Activated naive CD8-positive, alpha-beta T cell (primary cell): ENCODE data around the gene COG3.
A peak's percentile ranks its signal among the peaks of the same experiment; 100 is the strongest.

Experiments used
- H3K27ac Mint-ChIP-seq: one replicate; pipeline ENCODE4 v1.8.0; 2021; ENCODE audit warnings: mixed read lengths
- H3K27me3 Mint-ChIP-seq: one replicate; pipeline ENCODE4 v1.8.0; 2021; ENCODE audit warnings: mixed read lengths
- H3K36me3 Mint-ChIP-seq: one replicate; pipeline ENCODE4 v1.8.0; 2021; ENCODE audit warnings: mixed read lengths
- H3K4me1 Mint-ChIP-seq: one replicate; pipeline ENCODE4 v1.8.0; 2021; ENCODE audit warnings: low read depth, mixed read lengths
- H3K4me3 Mint-ChIP-seq: one replicate; pipeline ENCODE4 v1.8.0; 2021; ENCODE audit warnings: mild to moderate bottlenecking, mixed read lengths
- H3K9me3 Mint-ChIP-seq: one replicate; pipeline ENCODE4 v1.8.0; 2021; ENCODE audit warnings: low read depth, mixed read lengths

COG3 gene

GRCh38 chr13:45472171-45472705, 7.5 kb downstream of the COG3 start:
- H3K4me1 Mint-ChIP-seq = peaks cover 68% of the 10 kb centered on the region
- H3K4me3 Mint-ChIP-seq = no peak overlapping the region
- H3K36me3 Mint-ChIP-seq = peaks cover 10% of the 10 kb centered on the region
- H3K9me3 Mint-ChIP-seq = no peaks in the 10 kb centered on the region
- H3K27ac Mint-ChIP-seq = no peak overlapping the region
- no peaks in the 10 kb centered on the region for H3K27me3 Mint-ChIP-seq

DNA sequence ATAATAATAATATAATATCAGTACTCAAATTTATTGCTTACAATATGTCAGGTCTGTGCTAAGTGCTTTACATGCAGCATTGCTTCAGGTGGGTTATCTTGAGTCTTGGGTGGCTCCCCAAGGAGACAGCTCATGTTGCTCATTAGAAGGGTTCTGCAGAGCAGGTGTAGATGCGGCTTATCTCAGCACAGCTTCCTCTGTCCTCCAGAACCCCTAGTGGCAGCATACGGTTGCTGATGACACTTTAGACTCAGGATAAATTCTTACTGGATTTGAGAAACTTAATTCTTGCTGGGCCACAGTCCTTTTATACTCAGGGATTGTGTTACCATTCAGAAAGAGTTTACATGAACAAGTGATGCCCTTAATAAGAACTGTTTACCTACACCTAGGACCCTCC, 8.9 kb downstream of the COG3 start:
- Mint-ChIP-seq H3K27me3 (no peaks in the 10 kb centered on the region), H3K27ac (no peak overlapping the region), H3K36me3 (peaks cover 10% of the 10 kb centered on the region), H3K4me3 (no peak overlapping the region), H3K4me1 (peaks cover 56% of the 10 kb centered on the region), H3K9me3 (no peaks in the 10 kb centered on the region)

DNA sequence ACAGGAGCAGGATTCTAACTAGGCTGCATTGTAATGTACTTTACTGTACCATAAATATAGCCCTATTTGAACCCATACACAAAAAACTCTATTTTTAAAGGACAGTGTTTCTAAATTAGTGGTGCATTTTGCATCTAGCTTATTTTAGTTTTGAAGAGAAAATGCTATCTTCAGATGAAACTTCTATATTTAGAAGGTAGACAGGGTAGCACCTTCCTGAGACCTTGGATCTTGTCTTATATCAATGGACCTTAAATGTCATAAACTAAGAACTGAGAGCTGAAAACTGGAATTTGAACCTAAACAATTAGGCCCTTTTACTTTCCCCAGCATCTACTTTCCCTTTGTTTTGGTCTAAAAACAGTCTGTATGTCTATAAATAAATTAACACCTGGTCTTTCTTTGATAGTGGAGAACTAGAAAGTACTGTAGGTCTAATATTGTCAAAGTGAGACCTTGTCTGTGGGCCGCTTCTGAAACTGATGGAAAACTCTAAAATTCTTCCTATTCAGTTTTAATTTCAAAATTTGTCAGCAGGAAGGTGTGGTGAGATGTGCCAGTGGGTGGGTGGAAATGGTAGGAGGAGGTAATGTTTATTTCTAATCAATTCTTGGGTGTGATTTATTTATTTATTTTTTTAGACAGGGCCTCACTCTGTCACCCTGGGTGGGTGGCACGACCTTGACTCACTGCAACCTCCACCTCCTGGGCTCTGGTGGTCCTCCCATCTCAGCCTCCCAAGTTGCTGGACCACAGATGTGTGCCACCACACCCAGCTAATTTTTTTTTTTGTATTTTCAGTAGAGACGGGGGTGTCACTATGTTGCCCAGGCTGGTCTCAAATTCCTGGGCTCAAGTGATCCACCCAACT, 10.1 kb downstream of the COG3 start:
- peaks cover 10% of the 10 kb centered on the region for H3K36me3 Mint-ChIP-seq

GRCh38 chr13:45479661-45480060, 14.9 kb downstream of the COG3 start:
- Mint-ChIP-seq H3K4me3 (no peak overlapping the region), H3K27ac (peak overlapping the region; percentile 28), H3K27me3 (no peaks in the 10 kb centered on the region), H3K9me3 (no peaks in the 10 kb centered on the region), H3K4me1 (peaks cover 11% of the 10 kb centered on the region), H3K36me3 (peaks cover 2% of the 10 kb centered on the region)

More for the DNA sequence above, 10.1 kb downstream of the COG3 start:
- H3K9me3 Mint-ChIP-seq = no peaks in the 10 kb centered on the region
- H3K27me3 Mint-ChIP-seq = no peaks in the 10 kb centered on the region
- H3K27ac Mint-ChIP-seq = peak overlapping the region; percentile 54
- H3K4me1 Mint-ChIP-seq = peaks cover 47% of the 10 kb centered on the region
- H3K4me3 Mint-ChIP-seq = peak overlapping the region; percentile 17

GRCh38 chr13:45481688-45482087, 16.9 kb downstream of the COG3 start:
- no peak overlapping the region for H3K27ac Mint-ChIP-seq
- H3K9me3 Mint-ChIP-seq = no peaks in the 10 kb centered on the region
- H3K4me1 Mint-ChIP-seq = peaks cover 1% of the 10 kb centered on the region
- peaks cover 6% of the 10 kb centered on the region for H3K36me3 Mint-ChIP-seq
- H3K27me3 Mint-ChIP-seq = no peaks in the 10 kb centered on the region
- H3K4me3 Mint-ChIP-seq = no peak overlapping the region

DNA sequence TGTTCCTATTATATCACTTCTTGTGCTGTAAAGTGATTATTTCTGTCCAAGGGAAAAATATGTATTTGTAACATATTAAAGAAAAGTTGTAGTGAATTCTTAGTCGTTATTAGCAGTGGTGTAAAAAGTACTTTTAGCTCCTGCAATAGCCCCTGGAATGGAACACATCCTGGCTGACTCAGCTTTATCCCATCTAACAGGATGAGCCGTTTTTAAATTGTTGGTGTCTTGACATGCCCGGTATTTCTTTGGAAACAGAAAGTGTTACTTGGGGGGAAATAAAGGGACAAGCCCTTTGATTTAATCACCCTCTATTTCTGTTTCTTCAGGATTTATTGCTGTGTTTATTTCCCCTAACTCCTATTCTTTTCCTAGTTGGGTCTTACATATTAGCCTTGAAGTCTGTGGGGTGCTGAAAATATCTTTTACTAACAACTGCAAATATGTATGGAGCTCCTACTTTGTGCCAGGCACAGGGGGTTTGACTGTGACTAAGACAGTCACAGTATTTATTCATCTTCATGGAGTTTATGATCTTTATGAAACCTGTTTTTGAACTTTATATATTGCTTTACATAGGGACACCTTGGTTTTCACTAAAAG, 17.9 kb downstream of the COG3 start:
- Mint-ChIP-seq H3K36me3 (peaks cover 10% of the 10 kb centered on the region), H3K4me3 (no peak overlapping the region), H3K27me3 (no peaks in the 10 kb centered on the region), H3K9me3 (no peaks in the 10 kb centered on the region), H3K27ac (peak overlapping the region; percentile 18), H3K4me1 (peaks cover 1% of the 10 kb centered on the region)

DNA sequence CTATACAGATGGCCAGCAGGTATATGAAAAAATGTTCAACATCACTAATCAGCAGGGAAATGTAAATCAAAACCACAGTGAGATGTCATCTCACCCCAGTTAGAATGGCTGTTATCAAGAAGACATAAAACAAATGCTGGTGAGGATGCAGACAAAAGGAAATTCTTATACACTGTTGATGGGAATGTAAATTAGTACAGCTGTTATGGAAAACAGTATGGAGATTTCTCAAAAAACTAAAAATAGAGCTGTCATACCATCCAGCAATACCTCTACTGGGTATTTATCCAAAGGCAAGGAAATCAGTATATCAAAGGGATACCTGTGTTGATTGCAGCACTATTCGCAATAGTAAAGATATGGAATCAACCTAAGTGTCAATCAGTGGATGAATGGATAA, 22.9 kb downstream of the COG3 start:
- H3K27ac Mint-ChIP-seq = peak overlapping the region; percentile 25
- peaks cover 1% of the 10 kb centered on the region for H3K4me1 Mint-ChIP-seq
- H3K27me3 Mint-ChIP-seq = no peaks in the 10 kb centered on the region
- no peaks in the 10 kb centered on the region for H3K9me3 Mint-ChIP-seq
- peaks cover 8% of the 10 kb centered on the region for H3K36me3 Mint-ChIP-seq
- no peak overlapping the region for H3K4me3 Mint-ChIP-seq

DNA sequence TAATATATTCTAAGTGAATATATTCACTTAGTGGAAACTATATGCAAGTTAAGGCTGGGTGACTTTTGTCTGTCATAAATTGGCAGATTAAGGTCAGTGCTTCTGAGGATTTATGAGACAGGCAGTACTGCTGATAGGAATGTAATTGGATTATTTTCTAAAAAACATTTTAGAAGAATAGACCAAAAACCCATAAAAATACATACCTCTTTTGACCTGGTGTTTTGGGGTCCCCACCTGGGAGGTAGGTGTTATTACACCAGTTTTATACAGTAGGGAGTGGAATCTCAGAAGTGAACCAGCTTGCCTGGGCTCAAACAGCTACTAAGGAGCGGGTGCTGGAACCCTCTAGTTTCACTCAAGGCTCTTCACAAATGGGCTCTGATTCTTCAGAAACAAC, 25.3 kb downstream of the COG3 start:
- H3K27ac Mint-ChIP-seq = no peak overlapping the region
- H3K4me1 Mint-ChIP-seq = no peaks in the 10 kb centered on the region
- no peaks in the 10 kb centered on the region for H3K27me3 Mint-ChIP-seq
- no peaks in the 10 kb centered on the region for H3K9me3 Mint-ChIP-seq
- H3K36me3 Mint-ChIP-seq = peaks cover 8% of the 10 kb centered on the region
- no peak overlapping the region for H3K4me3 Mint-ChIP-seq

DNA sequence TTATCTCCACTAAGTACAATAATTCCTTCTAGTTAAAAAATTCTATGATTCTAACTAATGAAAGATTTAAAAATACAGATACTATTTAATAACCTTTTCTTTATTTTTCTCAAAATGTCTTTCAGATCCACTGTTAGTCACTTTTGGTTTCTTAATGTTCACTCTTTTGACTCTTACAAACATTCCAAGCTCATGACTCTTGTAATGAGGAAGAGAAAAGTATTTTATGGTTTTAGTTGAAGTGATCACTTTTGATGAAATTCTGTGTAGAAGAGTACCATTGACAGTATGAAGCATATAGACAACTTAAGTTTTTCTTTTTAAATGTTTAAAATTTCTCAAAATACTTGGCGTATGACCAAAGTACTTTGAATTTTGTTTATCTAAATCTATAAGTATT, 27.8 kb downstream of the COG3 start:
- Mint-ChIP-seq H3K27ac (no peak overlapping the region), H3K36me3 (peaks cover 5% of the 10 kb centered on the region), H3K27me3 (no peaks in the 10 kb centered on the region), H3K9me3 (no peaks in the 10 kb centered on the region), H3K4me1 (no peaks in the 10 kb centered on the region), H3K4me3 (no peak overlapping the region)

DNA sequence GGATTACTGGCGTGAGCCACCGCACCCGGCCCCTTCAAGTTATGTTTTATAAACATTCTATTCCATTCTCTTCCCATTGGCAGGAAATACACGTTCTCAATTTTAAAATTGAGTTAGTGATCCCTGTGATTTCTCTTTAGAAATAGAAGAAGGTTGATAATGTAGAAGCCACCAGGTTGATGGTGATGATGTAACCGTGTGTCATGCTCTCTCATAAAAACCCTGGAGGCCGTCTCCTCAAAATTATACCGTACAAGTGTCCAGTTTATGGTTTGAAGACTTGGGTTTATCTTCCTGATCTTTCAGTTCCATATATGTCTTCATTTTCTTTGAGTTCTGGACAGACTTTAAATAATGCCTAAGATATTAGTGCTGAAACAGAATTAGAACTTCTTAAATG, 32.2 kb downstream of the COG3 start:
- peaks cover 18% of the 10 kb centered on the region for H3K36me3 Mint-ChIP-seq
- no peak overlapping the region for H3K4me3 Mint-ChIP-seq
- no peaks in the 10 kb centered on the region for H3K27me3 Mint-ChIP-seq
- H3K9me3 Mint-ChIP-seq = no peaks in the 10 kb centered on the region
- H3K4me1 Mint-ChIP-seq = peaks cover 6% of the 10 kb centered on the region
- H3K27ac Mint-ChIP-seq = no peak overlapping the region

- H3K4me1 Mint-ChIP-seq = peaks cover 6% of the 10 kb centered on the region
- no peaks in the 10 kb centered on the region for H3K27me3 Mint-ChIP-seq
These were observed 35.9 kb downstream of the COG3 start for GRCh38 chr13:45500492-45501174.

GRCh38 chr13:45501175-45501526, 36.4 kb downstream of the COG3 start:
- Mint-ChIP-seq H3K27ac (peak overlapping the region; percentile 86), H3K36me3 (peaks cover 23% of the 10 kb centered on the region)

More at GRCh38 chr13:45500492-45501174, 35.9 kb downstream of the COG3 start:
- Mint-ChIP-seq H3K36me3 (peaks cover 23% of the 10 kb centered on the region), H3K4me3 (no peak overlapping the region), H3K27ac (peak overlapping the region; percentile 86), H3K9me3 (no peaks in the 10 kb centered on the region)

GRCh38 chr13:45503658-45504057, 38.9 kb downstream of the COG3 start:
- peaks cover 6% of the 10 kb centered on the region for H3K4me1 Mint-ChIP-seq
- H3K9me3 Mint-ChIP-seq = no peaks in the 10 kb centered on the region
- peaks cover 16% of the 10 kb centered on the region for H3K36me3 Mint-ChIP-seq
- H3K27ac Mint-ChIP-seq = peak overlapping the region; percentile 41
- no peaks in the 10 kb centered on the region for H3K27me3 Mint-ChIP-seq
- H3K4me3 Mint-ChIP-seq = no peak overlapping the region

More at GRCh38 chr13:45501175-45501526, 36.4 kb downstream of the COG3 start:
- H3K27me3 Mint-ChIP-seq = no peaks in the 10 kb centered on the region
- no peaks in the 10 kb centered on the region for H3K9me3 Mint-ChIP-seq
- H3K4me3 Mint-ChIP-seq = no peak overlapping the region
- H3K4me1 Mint-ChIP-seq = peaks cover 6% of the 10 kb centered on the region

DNA sequence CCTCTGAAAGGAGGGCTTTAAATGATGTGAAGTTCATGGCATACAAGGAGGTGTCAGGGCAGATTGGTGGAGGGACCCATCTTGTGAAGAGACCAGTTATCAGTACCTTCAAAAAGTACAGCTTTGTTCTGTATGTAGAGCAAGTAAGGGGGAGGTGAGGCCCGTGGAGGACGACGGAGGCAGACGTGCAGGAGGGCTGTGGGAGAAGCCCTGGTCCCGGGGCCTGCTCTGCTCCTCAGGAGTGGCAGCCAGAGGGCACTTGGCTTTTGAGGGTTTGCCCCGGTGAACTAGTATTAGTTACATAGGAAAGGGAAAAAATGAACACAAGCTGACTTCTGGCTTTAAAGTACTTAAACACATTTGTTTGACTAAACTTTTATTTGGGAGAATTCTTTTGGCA, 42.1 kb downstream of the COG3 start:
- no peaks in the 10 kb centered on the region for H3K9me3 Mint-ChIP-seq
- H3K4me3 Mint-ChIP-seq = no peak overlapping the region
- peaks cover 13% of the 10 kb centered on the region for H3K36me3 Mint-ChIP-seq
- no peaks in the 10 kb centered on the region for H3K27me3 Mint-ChIP-seq
- H3K4me1 Mint-ChIP-seq = peaks cover 3% of the 10 kb centered on the region
- H3K27ac Mint-ChIP-seq = peak overlapping the region; percentile 84

DNA sequence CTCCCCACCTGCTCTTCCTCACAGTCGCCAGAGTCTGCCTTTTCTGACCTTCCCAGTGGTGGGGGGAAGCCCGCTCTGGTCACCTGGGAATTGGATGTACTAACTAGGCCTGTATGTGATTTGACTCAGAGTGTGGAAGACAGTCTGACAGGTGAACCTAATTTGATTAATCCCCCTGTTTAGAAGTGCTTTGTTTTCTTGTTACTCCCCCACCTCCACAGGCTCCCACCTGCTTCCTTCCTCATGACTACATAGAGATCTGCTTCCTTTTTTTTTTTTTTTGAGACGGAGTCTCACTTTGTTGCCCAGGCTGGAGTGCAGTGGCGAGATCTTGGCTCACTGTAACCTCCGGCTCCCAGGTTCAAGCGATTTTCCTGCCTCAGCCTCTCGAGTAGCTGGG, 44.0 kb downstream of the COG3 start:
- H3K36me3 Mint-ChIP-seq = peaks cover 8% of the 10 kb centered on the region
- peak overlapping the region; percentile 77 for H3K27ac Mint-ChIP-seq
- H3K9me3 Mint-ChIP-seq = no peaks in the 10 kb centered on the region
- no peaks in the 10 kb centered on the region for H3K27me3 Mint-ChIP-seq
- peaks cover 7% of the 10 kb centered on the region for H3K4me1 Mint-ChIP-seq
- no peak overlapping the region for H3K4me3 Mint-ChIP-seq
